Measurements from ENCODE around the gene NLRP11. TPM values are rescaled to one million over a fixed set of nuclear protein-coding genes. Genes with fewer than 3 reads are reported as not detected.

The NLRP11 gene
- total RNA-seq: not detected in 2 replicates

GRCh38 chr19:55831846-55832245, at the start of gene NLRP11:
TSS of gene NLRP11 (minus strand) at chr19:55831999. CDS start at chr19:55818174, 13,825 bp downstream.

DNA sequence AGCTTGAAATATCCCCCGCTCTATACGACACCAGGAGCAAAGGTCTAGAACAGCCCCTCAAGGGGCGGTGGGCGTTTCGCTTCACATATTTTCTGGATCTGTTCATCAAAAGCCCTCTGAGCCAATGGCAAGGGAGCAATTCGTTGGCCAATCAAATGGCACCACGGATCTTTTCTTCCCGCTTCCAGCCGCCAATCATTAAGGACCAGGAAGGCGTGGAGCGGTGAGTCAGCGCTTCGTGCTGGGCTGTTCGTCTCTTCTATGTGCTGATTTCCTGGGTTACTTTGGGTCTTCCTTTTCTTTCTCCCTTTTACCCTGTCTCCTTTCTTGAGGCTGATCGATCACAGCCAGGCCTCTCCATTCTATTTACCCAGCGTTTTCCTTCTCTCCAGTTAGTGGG, 4.5 kb upstream of the NLRP11 start, which contains the start of gene NLRP4:
Gene NLRP4, plus strand, starts transcription at position 201 of the 400 bp plus-strand sequence. CDS start 15,541 bp downstream, outside the sequence.

DNA sequence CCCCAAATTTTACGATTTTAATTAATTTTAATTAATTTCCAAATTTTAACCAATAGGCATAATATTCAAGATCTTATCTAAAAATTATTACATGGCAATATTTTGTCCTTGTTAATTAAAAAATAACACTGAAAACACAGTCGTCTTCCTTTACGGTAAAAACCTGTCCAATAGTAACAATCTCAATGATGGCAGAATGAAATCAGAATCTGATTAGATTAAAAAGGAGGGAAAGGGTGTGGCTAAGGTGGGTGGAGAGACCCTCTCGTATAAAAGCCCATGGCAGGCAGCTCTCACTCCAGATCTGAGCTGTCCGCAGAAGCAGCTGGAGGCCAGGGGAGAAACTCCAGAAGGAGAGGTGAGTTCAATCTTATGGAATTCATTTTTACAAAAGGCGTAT, 63.0 kb downstream of the NLRP11 start, which contains the start of gene RFPL4AL1:
Gene RFPL4AL1, plus strand, starts transcription at position 301 of the 400 bp plus-strand sequence. CDS start 2,687 bp downstream, outside the sequence.

DNA sequence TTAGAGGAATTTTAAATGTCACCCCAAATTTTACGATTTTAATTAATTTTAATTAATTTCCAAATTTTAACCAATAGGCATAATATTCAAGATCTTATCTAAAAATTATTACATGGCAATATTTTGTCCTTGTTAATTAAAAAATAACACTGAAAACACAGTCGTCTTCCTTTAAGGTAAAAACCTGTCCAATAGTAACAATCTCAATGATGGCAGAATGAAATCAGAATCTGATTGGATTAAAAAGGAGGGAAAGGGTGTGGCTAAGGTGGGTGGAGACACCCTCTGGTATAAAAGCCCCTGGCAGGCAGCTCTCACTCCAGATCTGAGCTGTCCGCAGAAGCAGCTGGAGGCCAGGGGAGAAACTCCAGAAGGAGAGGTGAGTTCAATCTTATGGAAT, 73.0 kb downstream of the NLRP11 start, which contains the start of gene RFPL4A:
Gene RFPL4A, plus strand, starts transcription at position 301 of the 400 bp plus-strand sequence. CDS start 2,704 bp downstream, outside the sequence.

GRCh38 chr19:55738302-55738701, 93.5 kb downstream of the NLRP11 start, which contains the start of gene NLRP9:
TSS of gene NLRP9 (minus strand) at chr19:55738402. CDS start at chr19:55738374, 28 bp downstream.

Other genes with a start within 250 kb of the NLRP11 start
- gene FIZ1, start 232.5 kb downstream of the NLRP11 start, total RNA-seq: 1.9 and 2.2 TPM in 2 replicates
- gene ZNF524, start 231.7 kb downstream of the NLRP11 start, total RNA-seq: 10.0 and 15.4 TPM in 2 replicates
- gene ZNF865, start 226.4 kb downstream of the NLRP11 start, total RNA-seq: 0.54 and 1.0 TPM in 2 replicates
- 3.1 and 4.0 TPM in 2 replicates for gene ZNF784, start 207.4 kb downstream of the NLRP11 start, total RNA-seq
- gene ZNF580, start 191.0 kb downstream of the NLRP11 start, total RNA-seq: 1.7 and 3.5 TPM in 2 replicates
- 22.6 and 24.8 TPM in 2 replicates for gene ZNF581, start 188.3 kb downstream of the NLRP11 start, total RNA-seq
- 6.1 and 6.6 TPM in 2 replicates for gene CCDC106, start 183.8 kb downstream of the NLRP11 start, total RNA-seq
- gene U2AF2, start 177.0 kb downstream of the NLRP11 start, total RNA-seq: 103 and 137 TPM in 2 replicates
- gene EPN1, start 156.8 kb downstream of the NLRP11 start, total RNA-seq: 73.5 and 110 TPM in 2 replicates
- not detected in 2 replicates for gene NLRP9, start 93.6 kb downstream of the NLRP11 start, total RNA-seq
- gene RFPL4A, start 72.9 kb downstream of the NLRP11 start, total RNA-seq: 0.36 TPM in 1 of 2 replicates, not detected in the other
- gene RFPL4AL1, start 62.9 kb downstream of the NLRP11 start, total RNA-seq: not detected in 2 replicates
- gene NLRP4, start 4.5 kb upstream of the NLRP11 start, total RNA-seq: not detected in 2 replicates
- not detected in 2 replicates for gene NLRP13, start 100.3 kb upstream of the NLRP11 start, total RNA-seq
- gene NLRP8, start 115.8 kb upstream of the NLRP11 start, total RNA-seq: not detected in 2 replicates
- not detected in 2 replicates for gene NLRP5, start 154.8 kb upstream of the NLRP11 start, total RNA-seq

Measured in endothelial cell of coronary artery (primary cell).